Measurements from ENCODE around the gene VPS11. TPM values are rescaled to one million over a fixed set of nuclear protein-coding genes. Genes with fewer than 3 reads are reported as not detected.
A peak's percentile ranks its signal among the peaks of the same experiment; 100 is the strongest.

VPS11 gene
- polyA plus RNA-seq, 2 of the 4 experiments (the other 2 are of a cell fraction): 4.6 to 12.0 TPM

- TF ChIP-seq HDAC2 (IDR thresholded peaks at IDR 0.05): peak; percentile 85; the same call in 1 of the 2 replicates
- peak in 1 of 2 experiments; percentile 66; a peak in 1 of 5 replicates for TF ChIP-seq JUN (IDR thresholded peaks at IDR 0.05)
- TF ChIP-seq SMC3 (IDR thresholded peaks at IDR 0.05): no peak
- TF ChIP-seq PBX3 (IDR thresholded peaks at IDR 0.05): peak; percentile 52; the same call in 1 of the 2 replicates
- no peak for TF ChIP-seq HOXA7 (CRISPR knock-in tag; IDR thresholded peaks at IDR 0.05)
- TF ChIP-seq NR3C1 (IDR thresholded peaks at IDR 0.05): no peak
- no peak for TF ChIP-seq FOSB (CRISPR knock-in tag; IDR thresholded peaks at IDR 0.05)
Measured at GRCh38 chr11:119067371-119068222, at the start of gene VPS11 (continued).

- under 1% methylated on average over 25 of the region's 63 CpGs for WGBS (ENCODE audit: missing lambda C conversion rate)
- Histone ChIP-seq H3K4me1 (peaks cover 40% of the 10 kb centered on the region), H3K27ac (peak within 1 kb of the TSS; percentile 95 to 97), H3K9me3 (no peaks in the 10 kb centered on the region), H3K4me3 (peak within 1 kb of the TSS; percentile 72), H3K4me2 (peak within 1 kb of the TSS; percentile 85)
- FAIRE-seq (no peak), ATAC-seq (peak; percentile 94 to 97), DNase-seq (ENCODE audit: low read depth in 1 of 2, low spot score in 1 of 2) (peak; percentile 84 to 95)
- ChIA-PET CTCF (interaction anchor here (0.8 to 1.8 kb wide), 3 partner anchors 13 to 322 kb away, joined by 3 to 6 read pairs (median 4); partner anchors contain the start of gene SLC37A4), POLR2A (interaction anchor here (0.7 to 1.9 kb wide), 3 partner anchors 9 to 47 kb away, joined by 3 to 10 read pairs (median 4); partner anchors contain the start of gene CENATAC)
- TF ChIP-seq NFE2L2 (conservative IDR thresholded peaks at IDR 0.05; ENCODE audit: low read length) (no peak), MYC (IDR thresholded peaks at IDR 0.05; ENCODE audit: borderline replicate concordance, low read length) (peak; percentile 80), PHF8 (IDR thresholded peaks at IDR 0.05; ENCODE audit: borderline replicate concordance, low read depth) (peak; percentile 73; the same call in 1 of the 2 replicates), GATA3 (IDR thresholded peaks at IDR 0.05; ENCODE audit: borderline replicate concordance) (peak; percentile 17; the same call in 1 of the 2 replicates), KDM5A (IDR thresholded peaks at IDR 0.05) (no peak; the same call in none of the 2 replicates), BCL3 (IDR thresholded peaks at IDR 0.05) (peak; percentile 44; the same call in 2 of the 3 replicates), HOXB13 (CRISPR knock-in tag; IDR thresholded peaks at IDR 0.05; ENCODE audit: low read depth) (no peak), MAX (IDR thresholded peaks at IDR 0.05) (peak; percentile 82), CHD4 (IDR thresholded peaks at IDR 0.05; ENCODE audit: borderline replicate concordance) (no peak), HMGXB4 (CRISPR knock-in tag; IDR thresholded peaks at IDR 0.05; ENCODE audit: borderline replicate concordance) (no peak), POLR2A (IDR thresholded peaks at IDR 0.05; ENCODE audit: low read length) (peak; percentile 60), JUN (IDR thresholded peaks at IDR 0.05) (peak; percentile 64 to 89)
Measured at GRCh38 chr11:119018074-119018938, 49.3 kb upstream of the VPS11 start, which contains the start of the genes RPS25 and TRAPPC4. Gene RPS25, minus strand, starts transcription at chr11:119018343. Its CDS starts 59 bp downstream, at chr11:119018284. Gene TRAPPC4, plus strand, starts transcription at chr11:119018766. Its CDS starts 30 bp downstream, at chr11:119018796.
